HepG2 (cell line): ENCODE measurements around the gene FAM222A. TPM values are rescaled to one million over a fixed set of nuclear protein-coding genes. Genes with fewer than 3 reads are reported as not detected.

Experiments used
- ERF ChIP-seq: IDR thresholded peaks from 2 replicates; pipeline ENCODE4 v1.6.1; 2018; ENCODE audit warnings: missing biosample characterization, missing genetic modification reagents
- GFI1 ChIP-seq: sonication (generic); formaldehyde crosslinking; IDR thresholded peaks from 2 replicates; pipeline ENCODE4 v1.5.0; 2020; ENCODE audit warnings: missing genetic modification reagents, mild to moderate bottlenecking, borderline replicate concordance
- HOXA9 ChIP-seq: sonication (generic); formaldehyde crosslinking; IDR thresholded peaks from 2 replicates; pipeline ENCODE4 v1.8.1; 2022; ENCODE audit warnings: missing genetic modification reagents, mild to moderate bottlenecking, moderate library complexity, borderline replicate concordance
- JUN ChIP-seq: sonication (generic); formaldehyde crosslinking; IDR thresholded peaks from 2 replicates; pipeline ENCODE4 v1.4.0; 2020; ENCODE audit warnings: mild to moderate bottlenecking, missing genetic modification reagents
- KDM2A ChIP-seq: sonication (generic); formaldehyde crosslinking; IDR thresholded peaks from 2 replicates; pipeline ENCODE4 v1.4.0; 2020; ENCODE audit warnings: low read depth, missing genetic modification reagents, borderline replicate concordance
- KMT2A ChIP-seq: sonication (generic); formaldehyde crosslinking; IDR thresholded peaks from 2 replicates; pipeline ENCODE4 v1.4.0; 2020; ENCODE audit warnings: missing genetic modification reagents
- MZF1 ChIP-seq: sonication (generic); formaldehyde crosslinking; IDR thresholded peaks from 2 replicates; pipeline ENCODE4 v1.8.1; 2023; ENCODE audit warnings: mild to moderate bottlenecking, missing genetic modification reagents, borderline replicate concordance
- NFIC ChIP-seq: IDR thresholded peaks from 2 replicates; pipeline ENCODE4 v1.6.1; 2012; ENCODE audit warnings: mild to moderate bottlenecking, low read length, inconsistent platforms
- POLR2AphosphoS2 ChIP-seq: IDR thresholded peaks from 2 replicates; pipeline ENCODE4 v1.6.1; 2011; ENCODE audit warnings: low read depth, low read length, improper control_type of control experiment
- REL ChIP-seq: sonication (generic); formaldehyde crosslinking; conservative IDR thresholded peaks from 2 replicates; pipeline ENCODE4 v1.8.0; 2022; ENCODE audit warnings: mild to moderate bottlenecking, missing genetic modification reagents, moderate library complexity
- SNAI1 ChIP-seq: sonication (generic); formaldehyde crosslinking; IDR thresholded peaks from 2 replicates; pipeline ENCODE4 v1.5.0; 2020; ENCODE audit warnings: mild to moderate bottlenecking, missing genetic modification reagents, borderline replicate concordance
- U2AF1 ChIP-seq: fragments of 200-400 bp; formaldehyde crosslinking; optimal IDR thresholded peaks from 2 replicates; pipeline ENCODE3; 2017; ENCODE audit warnings: mild to moderate bottlenecking, low read depth, low read length
- ZNF124 ChIP-seq: sonication (generic); formaldehyde crosslinking; IDR thresholded peaks from 2 replicates; pipeline ENCODE4 v1.4.0; 2020; ENCODE audit warnings: missing genetic modification reagents
- ZNF251 ChIP-seq: sonication (generic); formaldehyde crosslinking; IDR thresholded peaks from 2 replicates; pipeline ENCODE4 v1.9.0; 2021; ENCODE audit warnings: mild to moderate bottlenecking, missing genetic modification reagents
- ZNF614 ChIP-seq: IDR thresholded peaks from 2 replicates; pipeline ENCODE4 v1.6.1; 2018; ENCODE audit warnings: missing biosample characterization, missing genetic modification reagents, inconsistent platforms, borderline replicate concordance
- polyA plus RNA-seq, 8 experiments: library from polyadenylated mRNA; depleted of rRNA in 3 of 8; stranded (reverse) in 7 of 8; unstranded in 1 of 8; fragments of >200 nt; fragmentation: Illumina TruSeq in 4 of 8; extraction: Trizol in 4 of 8; gene quantifications; 2 replicates each; pipeline versions ENCODE4 v1.2.1 to v1.2.3, GENCODE V29; 2011 to 2016; ENCODE audit warnings: low read depth in 4 of 8, missing spikeins in 1 of 8, mixed read lengths in 1 of 8; ENCODE audit not compliant: insufficient read depth in 1 of 8
- total RNA-seq, 5 experiments: library from RNA; depleted of rRNA; stranded (reverse); fragments of >200 nt; fragmentation: Illumina TruSeq; extraction: Trizol; gene quantifications; 2 replicates each; pipeline ENCODE4 v1.2.3, GENCODE V29; 2016; ENCODE audit warnings: low read depth in 1 of 5
- TF ChIP-seq, protein P1 (sequence below): sonication (generic); formaldehyde crosslinking; IDR thresholded peaks from 2 replicates; pipeline ENCODE4 v1.5.0; 2020; ENCODE audit warnings: missing genetic modification reagents
- TF ChIP-seq, protein P2 (sequence below): sonication (generic); formaldehyde crosslinking; IDR thresholded peaks from 2 replicates; pipeline ENCODE4 v1.5.1; 2020; ENCODE audit warnings: mild to moderate bottlenecking, missing genetic modification reagents, moderate library complexity
- TF ChIP-seq, protein P3 (sequence below): sonication (generic); formaldehyde crosslinking; IDR thresholded peaks from 2 replicates; pipeline ENCODE4 v1.4.0; 2020; ENCODE audit warnings: missing genetic modification reagents
- TF ChIP-seq, protein P4 (sequence below): sonication (generic); formaldehyde crosslinking; IDR thresholded peaks from 2 replicates; pipeline ENCODE4 v1.4.0; 2020; ENCODE audit warnings: missing genetic modification reagents

The FAM222A gene
- total and polyA plus RNA-seq, 2 of the 13 experiments (the other 11 are each of a cell fraction or from before 2014, with no cell fraction given): 2.7 to 9.6 TPM

DNA sequence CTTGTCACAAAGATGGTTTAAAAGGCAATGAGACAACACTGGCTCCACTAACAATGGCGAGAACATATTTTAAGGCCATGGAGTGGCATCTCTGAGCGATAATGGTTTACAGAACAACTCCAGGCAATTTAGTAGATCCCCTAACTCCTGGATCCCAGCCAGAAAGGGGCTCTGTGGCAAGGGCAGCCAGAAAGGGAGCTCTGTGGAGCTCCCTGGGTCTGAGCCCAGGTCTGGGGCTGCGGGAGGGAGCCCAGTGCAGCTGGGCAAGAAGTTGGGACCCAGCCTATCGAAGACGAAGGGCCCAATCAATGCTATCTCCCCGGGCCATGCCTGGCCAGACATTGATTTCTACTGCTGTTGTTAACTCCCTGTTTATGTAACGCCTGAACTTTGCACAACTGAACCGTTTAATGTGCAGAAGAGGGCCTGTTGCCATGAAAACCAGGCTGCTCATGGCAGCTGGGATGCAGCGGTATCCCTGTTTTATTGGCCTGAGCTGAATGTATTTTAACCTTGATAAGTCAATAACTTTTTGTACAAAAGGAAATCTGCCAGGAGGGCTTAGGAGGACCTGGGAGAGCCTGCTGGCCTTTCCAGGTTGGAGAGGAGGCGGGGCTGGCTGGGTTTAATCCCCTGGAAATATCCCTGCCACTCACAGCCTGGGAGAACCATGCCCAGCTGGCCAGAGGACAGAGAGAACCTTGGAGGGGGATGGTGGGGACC lies 6.7 kb upstream of the FAM222A start (continued):
- TF ChIP-seq, protein P1, sequence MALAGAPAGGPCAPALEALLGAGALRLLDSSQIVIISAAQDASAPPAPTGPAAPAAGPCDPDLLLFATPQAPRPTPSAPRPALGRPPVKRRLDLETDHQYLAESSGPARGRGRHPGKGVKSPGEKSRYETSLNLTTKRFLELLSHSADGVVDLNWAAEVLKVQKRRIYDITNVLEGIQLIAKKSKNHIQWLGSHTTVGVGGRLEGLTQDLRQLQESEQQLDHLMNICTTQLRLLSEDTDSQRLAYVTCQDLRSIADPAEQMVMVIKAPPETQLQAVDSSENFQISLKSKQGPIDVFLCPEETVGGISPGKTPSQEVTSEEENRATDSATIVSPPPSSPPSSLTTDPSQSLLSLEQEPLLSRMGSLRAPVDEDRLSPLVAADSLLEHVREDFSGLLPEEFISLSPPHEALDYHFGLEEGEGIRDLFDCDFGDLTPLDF: no peak
- TF ChIP-seq, protein P2, sequence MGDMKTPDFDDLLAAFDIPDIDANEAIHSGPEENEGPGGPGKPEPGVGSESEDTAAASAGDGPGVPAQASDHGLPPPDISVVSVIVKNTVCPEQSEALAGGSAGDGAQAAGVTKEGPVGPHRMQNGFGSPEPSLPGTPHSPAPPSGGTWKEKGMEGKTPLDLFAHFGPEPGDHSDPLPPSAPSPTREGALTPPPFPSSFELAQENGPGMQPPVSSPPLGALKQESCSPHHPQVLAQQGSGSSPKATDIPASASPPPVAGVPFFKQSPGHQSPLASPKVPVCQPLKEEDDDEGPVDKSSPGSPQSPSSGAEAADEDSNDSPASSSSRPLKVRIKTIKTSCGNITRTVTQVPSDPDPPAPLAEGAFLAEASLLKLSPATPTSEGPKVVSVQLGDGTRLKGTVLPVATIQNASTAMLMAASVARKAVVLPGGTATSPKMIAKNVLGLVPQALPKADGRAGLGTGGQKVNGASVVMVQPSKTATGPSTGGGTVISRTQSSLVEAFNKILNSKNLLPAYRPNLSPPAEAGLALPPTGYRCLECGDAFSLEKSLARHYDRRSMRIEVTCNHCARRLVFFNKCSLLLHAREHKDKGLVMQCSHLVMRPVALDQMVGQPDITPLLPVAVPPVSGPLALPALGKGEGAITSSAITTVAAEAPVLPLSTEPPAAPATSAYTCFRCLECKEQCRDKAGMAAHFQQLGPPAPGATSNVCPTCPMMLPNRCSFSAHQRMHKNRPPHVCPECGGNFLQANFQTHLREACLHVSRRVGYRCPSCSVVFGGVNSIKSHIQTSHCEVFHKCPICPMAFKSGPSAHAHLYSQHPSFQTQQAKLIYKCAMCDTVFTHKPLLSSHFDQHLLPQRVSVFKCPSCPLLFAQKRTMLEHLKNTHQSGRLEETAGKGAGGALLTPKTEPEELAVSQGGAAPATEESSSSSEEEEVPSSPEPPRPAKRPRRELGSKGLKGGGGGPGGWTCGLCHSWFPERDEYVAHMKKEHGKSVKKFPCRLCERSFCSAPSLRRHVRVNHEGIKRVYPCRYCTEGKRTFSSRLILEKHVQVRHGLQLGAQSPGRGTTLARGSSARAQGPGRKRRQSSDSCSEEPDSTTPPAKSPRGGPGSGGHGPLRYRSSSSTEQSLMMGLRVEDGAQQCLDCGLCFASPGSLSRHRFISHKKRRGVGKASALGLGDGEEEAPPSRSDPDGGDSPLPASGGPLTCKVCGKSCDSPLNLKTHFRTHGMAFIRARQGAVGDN (CRISPR knock-in tag): peak; percentile 70
- TF ChIP-seq KDM2A: no peak
- no peak for TF ChIP-seq REL
- TF ChIP-seq HOXA9 (CRISPR knock-in tag): no peak
- TF ChIP-seq ZNF124 (CRISPR knock-in tag): 0 out of 2 replicates have a peak, but pooled peaks have one; percentile 40
- TF ChIP-seq NFIC: 0 out of 2 replicates have a peak, but pooled peaks have one; percentile 46
- TF ChIP-seq U2AF1: no peak
- TF ChIP-seq ZNF614 (CRISPR knock-in tag): peak; percentile 83; the same call in 1 of the 2 replicates
- no peak for TF ChIP-seq KMT2A (CRISPR knock-in tag)
- TF ChIP-seq JUN (CRISPR knock-in tag): no peak
- TF ChIP-seq SNAI1 (CRISPR knock-in tag): no peak
- no peak for TF ChIP-seq POLR2AphosphoS2
- TF ChIP-seq, protein P3, sequence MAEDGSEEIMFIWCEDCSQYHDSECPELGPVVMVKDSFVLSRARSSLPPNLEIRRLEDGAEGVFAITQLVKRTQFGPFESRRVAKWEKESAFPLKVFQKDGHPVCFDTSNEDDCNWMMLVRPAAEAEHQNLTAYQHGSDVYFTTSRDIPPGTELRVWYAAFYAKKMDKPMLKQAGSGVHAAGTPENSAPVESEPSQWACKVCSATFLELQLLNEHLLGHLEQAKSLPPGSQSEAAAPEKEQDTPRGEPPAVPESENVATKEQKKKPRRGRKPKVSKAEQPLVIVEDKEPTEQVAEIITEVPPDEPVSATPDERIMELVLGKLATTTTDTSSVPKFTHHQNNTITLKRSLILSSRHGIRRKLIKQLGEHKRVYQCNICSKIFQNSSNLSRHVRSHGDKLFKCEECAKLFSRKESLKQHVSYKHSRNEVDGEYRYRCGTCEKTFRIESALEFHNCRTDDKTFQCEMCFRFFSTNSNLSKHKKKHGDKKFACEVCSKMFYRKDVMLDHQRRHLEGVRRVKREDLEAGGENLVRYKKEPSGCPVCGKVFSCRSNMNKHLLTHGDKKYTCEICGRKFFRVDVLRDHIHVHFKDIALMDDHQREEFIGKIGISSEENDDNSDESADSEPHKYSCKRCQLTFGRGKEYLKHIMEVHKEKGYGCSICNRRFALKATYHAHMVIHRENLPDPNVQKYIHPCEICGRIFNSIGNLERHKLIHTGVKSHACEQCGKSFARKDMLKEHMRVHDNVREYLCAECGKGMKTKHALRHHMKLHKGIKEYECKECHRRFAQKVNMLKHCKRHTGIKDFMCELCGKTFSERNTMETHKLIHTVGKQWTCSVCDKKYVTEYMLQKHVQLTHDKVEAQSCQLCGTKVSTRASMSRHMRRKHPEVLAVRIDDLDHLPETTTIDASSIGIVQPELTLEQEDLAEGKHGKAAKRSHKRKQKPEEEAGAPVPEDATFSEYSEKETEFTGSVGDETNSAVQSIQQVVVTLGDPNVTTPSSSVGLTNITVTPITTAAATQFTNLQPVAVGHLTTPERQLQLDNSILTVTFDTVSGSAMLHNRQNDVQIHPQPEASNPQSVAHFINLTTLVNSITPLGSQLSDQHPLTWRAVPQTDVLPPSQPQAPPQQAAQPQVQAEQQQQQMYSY: peak; percentile 67
- TF ChIP-seq, protein P4, sequence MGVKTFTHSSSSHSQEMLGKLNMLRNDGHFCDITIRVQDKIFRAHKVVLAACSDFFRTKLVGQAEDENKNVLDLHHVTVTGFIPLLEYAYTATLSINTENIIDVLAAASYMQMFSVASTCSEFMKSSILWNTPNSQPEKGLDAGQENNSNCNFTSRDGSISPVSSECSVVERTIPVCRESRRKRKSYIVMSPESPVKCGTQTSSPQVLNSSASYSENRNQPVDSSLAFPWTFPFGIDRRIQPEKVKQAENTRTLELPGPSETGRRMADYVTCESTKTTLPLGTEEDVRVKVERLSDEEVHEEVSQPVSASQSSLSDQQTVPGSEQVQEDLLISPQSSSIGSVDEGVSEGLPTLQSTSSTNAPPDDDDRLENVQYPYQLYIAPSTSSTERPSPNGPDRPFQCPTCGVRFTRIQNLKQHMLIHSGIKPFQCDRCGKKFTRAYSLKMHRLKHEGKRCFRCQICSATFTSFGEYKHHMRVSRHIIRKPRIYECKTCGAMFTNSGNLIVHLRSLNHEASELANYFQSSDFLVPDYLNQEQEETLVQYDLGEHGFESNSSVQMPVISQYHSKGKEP (CRISPR knock-in tag): no peak
- peak; percentile 48; the same call in 1 of the 2 replicates for TF ChIP-seq ERF (CRISPR knock-in tag)
- TF ChIP-seq ZNF251 (CRISPR knock-in tag): no peak
- no peak for TF ChIP-seq MZF1 (CRISPR knock-in tag)
- TF ChIP-seq GFI1 (CRISPR knock-in tag): peak; percentile 25; the same call in 1 of the 2 replicates
